NCI-H526 (cell line): Measurements from ENCODE around the gene OPRD1.
"Not testable (repeated sequence)": the region's sequence is repeated elsewhere in the genome, so short reads cannot be mapped to it uniquely, and the experiment has no call there.

Experiments
- DNase-seq, 2 experiments: peaks; one replicate each; lab custom pipeline; 2025; lab: John Stamatoyannopoulos, UW

The OPRD1 gene

DNA sequence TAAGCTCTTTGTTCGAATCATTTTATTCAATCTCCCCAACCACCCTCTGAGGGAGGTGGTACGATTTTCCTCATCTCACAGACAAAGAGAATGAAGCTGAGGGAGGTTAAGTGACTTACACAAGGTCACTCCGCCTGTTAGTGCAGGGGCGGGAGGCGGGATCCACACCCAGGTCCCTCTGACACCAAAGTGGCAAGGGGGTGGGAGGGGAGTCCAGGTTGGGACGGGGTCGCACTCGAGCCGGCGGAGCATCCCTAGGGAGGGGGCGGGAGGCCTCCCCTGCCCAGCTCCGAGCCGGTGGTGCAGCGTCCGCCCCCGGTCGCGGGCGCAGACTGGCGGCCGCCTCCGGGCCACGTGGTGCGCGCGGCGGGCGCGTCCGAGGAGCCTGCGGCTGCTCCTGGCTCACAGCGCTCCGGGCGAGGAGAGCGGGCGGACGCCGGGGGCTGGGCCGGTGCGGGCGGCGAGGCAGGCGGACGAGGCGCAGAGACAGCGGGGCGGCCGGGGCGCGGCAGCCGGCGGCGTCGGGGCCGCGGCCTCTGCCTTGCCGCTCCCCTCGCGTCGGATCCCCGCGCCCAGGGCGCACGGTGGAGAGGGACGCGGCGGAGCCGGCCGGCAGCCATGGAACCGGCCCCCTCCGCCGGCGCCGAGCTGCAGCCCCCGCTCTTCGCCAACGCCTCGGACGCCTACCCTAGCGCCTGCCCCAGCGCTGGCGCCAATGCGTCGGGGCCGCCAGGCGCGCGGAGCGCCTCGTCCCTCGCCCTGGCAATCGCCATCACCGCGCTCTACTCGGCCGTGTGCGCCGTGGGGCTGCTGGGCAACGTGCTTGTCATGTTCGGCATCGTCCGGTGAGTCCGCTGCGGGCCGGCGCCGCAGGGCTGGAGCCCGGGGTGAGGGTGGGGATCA is at the start of gene OPRD1:
Gene OPRD1, plus strand, starts transcription at position 405 of the 903 bp plus-strand sequence. Its CDS starts 214 bp downstream, at position 619.
- DNase-seq: peak in 1 of 2 experiments; percentile 77

GRCh38 chr1:28766532-28767183 is 45.3 kb upstream of the OPRD1 start:
- no peak for DNase-seq

DNA sequence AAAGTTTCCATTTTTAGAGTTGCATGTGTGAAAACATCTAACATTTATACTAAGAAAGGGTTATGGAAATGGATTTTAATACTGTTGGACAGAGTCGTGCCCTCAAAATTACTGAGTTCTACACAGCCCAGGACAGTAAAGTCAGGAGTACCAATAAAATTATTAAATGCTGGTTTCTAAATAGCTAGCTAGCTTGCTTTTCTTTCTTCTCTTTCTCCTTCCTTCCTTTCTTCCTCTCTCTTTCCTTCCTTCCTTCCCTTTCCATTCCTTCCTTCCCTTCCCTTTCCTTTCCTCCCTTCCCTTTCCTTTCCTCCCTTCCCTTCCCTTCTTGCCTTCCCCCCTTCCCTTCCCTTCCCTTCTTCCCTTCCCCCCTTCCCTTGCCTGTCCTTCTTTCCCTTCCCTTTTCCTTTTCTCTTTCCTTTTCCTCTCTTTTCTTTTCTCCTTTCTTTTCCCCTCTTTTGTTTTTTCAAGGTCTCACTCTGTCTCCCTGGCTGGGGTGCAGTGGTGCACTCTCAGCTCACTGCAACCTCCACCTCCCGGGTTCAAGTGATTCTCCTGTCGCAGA is 41.3 kb upstream of the OPRD1 start:
- DNase-seq: no peak

DNA sequence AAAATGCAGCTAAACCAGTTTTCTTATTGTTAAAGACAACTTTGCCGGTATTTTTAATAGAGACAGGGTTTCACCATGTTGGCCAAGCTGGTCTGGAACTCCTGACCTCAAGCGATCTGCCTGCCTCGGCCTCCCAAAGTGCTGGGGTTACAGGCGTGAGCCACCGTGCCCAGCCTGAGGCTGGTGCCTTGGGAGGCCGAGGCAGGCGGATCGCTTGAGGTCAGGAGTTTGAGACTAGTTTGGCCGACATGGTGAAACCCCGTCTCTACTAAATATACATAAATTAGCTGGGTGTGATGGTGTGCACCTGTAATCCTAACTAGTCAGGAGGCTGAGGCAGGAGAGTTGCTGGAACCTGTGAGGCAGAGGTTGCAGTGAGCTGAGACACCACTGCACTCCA is 40.0 kb upstream of the OPRD1 start:
- DNase-seq: not testable (repeated sequence)

GRCh38 chr1:28773105-28773504 is 38.9 kb upstream of the OPRD1 start:
- no peak for DNase-seq

DNA sequence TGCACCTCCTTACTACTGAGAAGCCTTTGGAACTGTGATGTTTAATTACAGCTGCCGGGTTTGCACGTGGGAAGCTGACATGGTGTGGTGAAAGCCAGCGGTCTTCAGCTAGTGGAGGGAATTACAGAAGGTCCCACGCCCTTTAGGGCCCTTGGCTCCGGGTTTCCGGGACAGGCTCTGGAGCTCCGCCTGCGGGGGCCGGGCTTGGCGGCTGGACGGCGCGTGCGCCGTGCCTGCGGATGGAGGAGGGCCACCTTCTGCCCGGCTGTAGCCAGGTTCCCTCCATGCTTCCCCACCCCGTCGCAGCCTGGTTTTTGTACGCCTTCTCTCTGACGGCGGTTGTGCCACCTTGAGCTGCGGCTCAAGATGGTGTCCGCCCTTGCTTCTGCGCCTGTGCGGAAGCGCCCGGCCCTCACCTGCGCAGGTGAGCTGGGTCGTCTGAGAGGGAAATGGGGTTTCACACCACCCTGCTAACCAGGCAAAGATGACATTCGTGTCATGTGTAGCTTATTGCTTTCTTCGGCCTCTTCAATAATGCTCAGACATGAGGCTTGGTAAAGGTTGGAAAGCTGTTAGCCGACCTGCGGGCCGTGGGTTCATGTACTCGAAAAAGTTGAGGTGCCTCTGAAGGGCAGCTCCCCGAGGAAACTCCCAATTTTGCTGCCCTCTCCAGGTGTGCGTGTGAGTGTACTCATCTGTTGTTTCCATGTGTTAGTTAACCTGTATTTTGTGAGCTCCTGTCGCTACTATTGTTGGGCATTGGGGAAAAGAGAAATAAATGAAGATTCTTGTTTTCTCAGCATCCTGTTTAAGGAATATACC is 36.6 kb upstream of the OPRD1 start:
- DNase-seq: peak; percentile 69 to 88

DNA sequence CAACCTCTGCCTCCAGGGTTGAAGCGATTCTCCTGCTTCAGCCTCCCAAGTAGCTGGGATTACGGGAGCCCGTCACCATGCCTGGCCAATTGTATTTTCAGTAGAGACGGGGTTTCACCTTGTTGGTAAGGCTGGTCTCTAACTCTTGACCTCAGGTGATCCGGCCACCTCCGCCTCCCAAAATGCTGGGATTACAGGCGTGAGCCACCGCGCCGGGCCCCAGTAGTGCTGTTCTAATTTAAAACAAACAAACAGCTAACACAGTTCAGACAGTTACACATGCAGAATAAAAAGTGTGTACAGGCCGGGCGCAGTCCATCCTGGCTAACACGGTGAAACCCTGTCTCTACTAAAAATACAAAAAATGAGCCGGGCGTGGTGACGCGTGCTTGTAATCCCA is 35.6 kb upstream of the OPRD1 start:
- no peak for DNase-seq

DNA sequence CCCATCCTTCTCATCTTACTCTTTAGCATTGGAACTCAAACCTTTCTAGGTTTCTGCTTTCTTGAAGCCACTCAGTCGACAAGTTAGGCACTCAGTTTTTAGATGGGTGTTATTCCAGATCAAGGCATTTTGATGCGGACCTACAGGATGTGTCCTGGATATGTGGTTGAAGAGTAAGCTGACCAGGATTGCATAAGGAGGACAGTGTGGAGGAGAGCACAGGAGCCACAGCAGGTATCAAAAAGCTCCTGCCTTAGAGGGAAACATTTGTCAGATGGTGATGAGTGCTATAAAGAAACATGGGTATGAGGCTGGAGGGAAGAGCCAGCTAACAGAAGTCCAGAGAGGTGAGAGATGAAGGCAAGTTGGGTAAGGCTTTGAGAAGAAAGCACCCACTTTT is 33.9 kb upstream of the OPRD1 start:
- DNase-seq: no peak

GRCh38 chr1:28779751-28780408 is 32.1 kb upstream of the OPRD1 start:
- DNase-seq: no peak

DNA sequence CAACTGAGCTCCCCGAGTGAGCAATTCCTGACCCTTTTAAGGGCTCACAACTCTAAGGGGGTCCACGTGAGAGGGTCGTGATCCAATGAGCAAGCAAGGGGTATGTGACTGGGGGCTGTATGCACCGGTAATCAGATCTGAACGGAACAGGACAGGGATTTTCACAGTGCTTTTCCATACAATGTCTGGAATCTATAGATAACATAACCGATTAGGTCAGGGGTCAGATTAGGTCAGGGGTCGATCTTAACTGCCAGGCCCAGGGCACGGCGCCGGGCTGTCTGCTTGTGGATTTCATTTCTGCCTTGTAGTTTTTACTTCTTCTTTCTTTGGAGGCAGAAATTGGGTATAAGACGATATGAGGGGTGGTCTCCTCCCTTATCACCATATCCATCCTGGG is 30.7 kb upstream of the OPRD1 start:
- DNase-seq: no peak

DNA sequence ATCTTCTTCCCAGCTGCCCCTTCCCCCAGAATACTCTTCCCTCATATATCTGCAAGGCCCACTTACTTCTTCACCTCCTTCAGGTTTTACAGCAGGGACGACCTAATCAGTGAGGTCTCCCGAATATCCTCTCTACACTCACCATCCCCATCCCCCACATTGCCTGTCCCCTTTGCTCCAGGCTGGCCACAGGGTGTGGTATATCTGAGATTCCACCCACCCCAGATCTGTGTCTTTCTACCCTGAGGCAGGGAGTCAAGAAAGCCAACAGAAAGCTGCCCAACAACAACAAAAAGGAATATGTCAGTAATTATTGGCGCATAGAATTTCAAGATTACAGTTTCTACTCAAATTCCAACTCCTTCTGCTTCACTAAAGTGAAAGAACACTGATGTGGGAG is 30.0 kb upstream of the OPRD1 start:
- no peak for DNase-seq

DNA sequence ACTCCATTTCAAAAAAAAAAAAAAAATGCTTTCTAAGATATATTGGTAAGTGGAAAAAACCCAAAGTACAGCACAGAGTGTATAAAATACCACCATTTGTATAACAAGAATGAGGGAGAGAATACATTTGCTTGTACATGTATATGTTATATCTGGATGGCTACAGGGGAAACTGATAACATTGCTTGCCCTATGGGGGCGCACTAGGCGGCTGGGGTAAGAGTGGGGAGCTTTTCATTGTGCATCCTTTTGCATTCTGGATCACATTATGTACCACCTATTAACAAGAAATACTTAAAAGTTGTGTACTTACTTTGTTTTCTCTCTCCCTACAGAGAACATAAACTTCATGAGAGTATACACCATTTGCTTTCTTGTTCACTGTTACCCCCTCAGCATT is 28.6 kb upstream of the OPRD1 start:
- DNase-seq: no peak

GRCh38 chr1:28789412-28789811 is 22.6 kb upstream of the OPRD1 start:
- DNase-seq: no peak

DNA sequence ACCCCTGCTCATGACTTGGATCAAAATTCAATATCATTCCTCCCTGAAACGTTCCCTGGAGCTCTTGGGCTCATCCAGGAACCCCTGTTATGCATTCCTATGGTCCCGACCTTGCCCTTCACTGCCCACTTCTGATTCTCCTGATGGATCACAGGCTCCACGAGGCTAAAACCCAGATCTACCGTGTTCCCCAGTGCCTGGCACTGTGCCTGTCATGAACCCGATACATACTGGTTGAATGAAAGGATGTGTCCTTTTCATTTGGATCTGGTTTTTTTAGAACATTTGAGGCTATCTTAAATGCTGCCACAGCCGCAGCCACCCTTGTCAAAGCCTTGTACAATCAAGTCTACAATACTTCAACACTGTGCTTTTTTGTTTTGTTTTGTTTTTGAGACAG is 22.2 kb upstream of the OPRD1 start:
- DNase-seq: no peak

DNA sequence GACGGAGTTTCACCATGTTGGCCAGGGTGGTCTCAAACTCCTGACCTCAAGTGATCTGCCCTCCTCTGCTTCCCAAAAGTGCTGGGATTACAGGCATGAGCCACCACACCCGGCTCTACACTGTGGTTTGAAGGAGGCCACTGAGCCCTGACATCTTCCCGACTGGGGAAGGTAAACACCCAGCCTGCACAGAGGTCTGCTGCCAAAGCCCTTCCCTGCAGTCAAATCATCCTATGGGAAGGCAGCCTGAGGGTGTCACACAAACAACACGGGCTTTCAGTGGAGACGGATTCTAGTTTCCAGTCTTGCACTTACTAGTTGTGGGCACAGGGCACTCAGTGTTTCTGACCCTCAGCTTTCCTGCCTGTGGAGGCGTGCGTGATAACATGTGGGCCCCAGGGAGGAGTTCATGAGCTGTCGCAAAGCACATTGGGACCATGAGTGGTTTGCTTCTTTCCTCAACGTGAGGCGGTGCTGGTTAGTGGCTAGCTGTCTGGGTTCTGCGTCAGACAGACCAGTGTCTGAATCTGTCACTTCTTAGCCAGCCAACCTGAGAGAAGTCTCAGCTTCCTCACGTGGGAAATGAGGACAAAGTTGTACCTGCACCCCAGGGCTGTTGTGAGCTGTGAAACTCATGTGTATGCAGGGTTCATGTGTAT is 21.5 kb upstream of the OPRD1 start:
- no peak for DNase-seq

- not testable (repeated sequence) for DNase-seq
Observed at GRCh38 chr1:28791929-28792328, 20.0 kb upstream of the OPRD1 start.

GRCh38 chr1:28792644-28793121 is 19.3 kb upstream of the OPRD1 start:
- no peak for DNase-seq

DNA sequence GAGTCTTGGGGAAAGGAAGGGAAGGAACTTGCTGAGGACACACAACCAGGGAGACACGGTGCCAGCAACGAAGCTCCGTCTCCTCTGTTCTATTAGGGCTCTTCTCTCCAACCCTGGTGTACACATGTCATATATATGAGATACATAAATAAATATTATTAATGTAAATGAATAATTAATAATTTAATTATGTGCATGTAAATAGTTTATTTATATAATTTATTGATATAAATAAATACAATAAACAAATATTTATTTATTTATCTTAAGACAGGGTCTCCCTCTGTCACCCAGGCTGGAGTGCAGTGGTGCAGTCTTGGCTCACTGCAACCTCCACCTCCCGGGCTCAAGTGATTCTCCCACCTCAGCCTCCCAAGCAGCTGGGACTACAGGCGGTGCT is 17.4 kb upstream of the OPRD1 start:
- not testable (repeated sequence) for DNase-seq

GRCh38 chr1:28796352-28797211 is 15.4 kb upstream of the OPRD1 start:
- DNase-seq: peak in 1 of 2 experiments; percentile 9

DNA sequence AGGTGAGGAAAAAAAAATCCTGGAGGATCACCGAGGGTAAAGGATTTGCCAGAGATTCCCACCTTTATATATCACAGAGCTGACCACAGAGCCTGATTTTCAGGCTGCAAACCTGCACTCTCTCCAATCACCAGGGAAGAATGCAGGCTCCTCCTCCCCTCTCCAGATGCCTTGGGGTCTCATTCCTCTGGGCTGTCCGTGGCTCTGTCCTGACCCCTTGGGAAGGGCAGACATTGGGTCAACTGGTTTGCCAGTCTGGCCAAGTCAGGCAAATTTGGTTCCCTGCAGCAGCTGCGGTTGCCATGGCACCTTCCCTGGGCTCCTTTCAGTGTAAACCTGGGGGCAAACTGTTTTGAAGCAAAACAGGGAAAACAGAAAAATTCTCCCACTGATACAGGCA is 11.6 kb upstream of the OPRD1 start:
- no peak for DNase-seq
